RWPE2 (cell line): ENCODE measurements around the gene ACSF3.

ENCODE experiments used
- ATAC-seq: fragments of 200-7000 bp; cut with Tn5 transposase; 3 replicates; pipeline ENCODE4 v1.9.1; 2021; ENCODE audit warnings: low read depth
- DNase-seq: peaks from one replicate; pipeline ENCODE4 v3.0.0-alpha.2; 2020; ENCODE audit warnings: low spot score
- H3K27ac ChIP-seq: fragments of 450-650 bp; 2 replicates; pipeline ENCODE4 v1.5.1; 2017; ENCODE audit warnings: mild to moderate bottlenecking; ENCODE audit not compliant: poor library complexity, severe bottlenecking
- H3K27me3 ChIP-seq: fragments of 250-450 bp; sonication (Bioruptor Pico); 2 replicates; pipeline ENCODE4 v1.5.1; 2021; ENCODE audit warnings: mild to moderate bottlenecking, moderate library complexity; ENCODE audit not compliant: insufficient read depth, poor library complexity, severe bottlenecking
- H3K36me3 ChIP-seq: fragments of 250-450 bp; sonication (Bioruptor Pico); 2 replicates; pipeline ENCODE4 v1.5.1; 2020; ENCODE audit warnings: low read depth, mild to moderate bottlenecking, moderate library complexity
- H3K4me1 ChIP-seq: fragments of 250-450 bp; sonication (Bioruptor Pico); 2 replicates; pipeline ENCODE4 v1.5.1; 2021; ENCODE audit warnings: mild to moderate bottlenecking, moderate library complexity; ENCODE audit not compliant: insufficient read depth, poor library complexity, severe bottlenecking
- H3K4me3 ChIP-seq: fragments of 250-450 bp; sonication (Bioruptor Pico); 2 replicates; pipeline ENCODE4 v1.5.1; 2021; ENCODE audit warnings: mild to moderate bottlenecking, moderate library complexity; ENCODE audit not compliant: severe bottlenecking
- H3K9me3 ChIP-seq: fragments of 250-450 bp; sonication (Bioruptor Pico); 2 replicates; pipeline ENCODE4 v1.5.1; 2021; ENCODE audit warnings: mild to moderate bottlenecking, moderate library complexity; ENCODE audit not compliant: severe bottlenecking
- CTCF ChIP-seq: fragments of 450-650 bp; IDR thresholded peaks from one replicate; pipeline ENCODE4 v1.5.1; 2017; ENCODE audit warnings: mild to moderate bottlenecking, moderate library complexity; ENCODE audit not compliant: poor library complexity, severe bottlenecking

Gene ACSF3

GRCh38 chr16:89077076-89077475 is 16.6 kb upstream of the ACSF3 start:
- ATAC-seq, result no peak
- Histone ChIP-seq H3K36me3 (no peaks in the 10 kb centered on the region), H3K27me3 (peaks cover 1% of the 10 kb centered on the region)

GRCh38 chr16:89078172-89078571 is 15.5 kb upstream of the ACSF3 start:
- no peak overlapping the region for H3K27ac ChIP-seq
- no peak for TF ChIP-seq CTCF
- no peaks in the 10 kb centered on the region for H3K27me3 ChIP-seq
- H3K4me3 ChIP-seq, result no peak overlapping the region
- peaks cover 3% of the 10 kb centered on the region for H3K9me3 ChIP-seq
- DNase-seq, result no peak
- H3K36me3 ChIP-seq, result no peaks in the 10 kb centered on the region
- H3K4me1 ChIP-seq, result no peaks in the 10 kb centered on the region
- ATAC-seq, result no peak

More at GRCh38 chr16:89077076-89077475, 16.6 kb upstream of the ACSF3 start:
- no peak for DNase-seq
- peaks cover 3% of the 10 kb centered on the region for H3K9me3 ChIP-seq
- no peak overlapping the region for H3K4me3 ChIP-seq
- H3K4me1 ChIP-seq, result no peaks in the 10 kb centered on the region
- TF ChIP-seq CTCF, result no peak
- H3K27ac ChIP-seq, result no peak overlapping the region

- Histone ChIP-seq H3K4me3 (no peak overlapping the region), H3K9me3 (peaks cover 3% of the 10 kb centered on the region), H3K36me3 (no peaks in the 10 kb centered on the region), H3K4me1 (no peaks in the 10 kb centered on the region), H3K27ac (no peak overlapping the region), H3K27me3 (no peaks in the 10 kb centered on the region)
- DNase-seq (no peak), ATAC-seq (no peak)
- TF ChIP-seq CTCF, result no peak
Measured at GRCh38 chr16:89079434-89079980, 14.1 kb upstream of the ACSF3 start.

GRCh38 chr16:89080196-89080853 is 13.3 kb upstream of the ACSF3 start:
- ATAC-seq (no peak), DNase-seq (no peak)
- no peak for TF ChIP-seq CTCF
- no peak overlapping the region for H3K4me3 ChIP-seq
- no peaks in the 10 kb centered on the region for H3K27me3 ChIP-seq
- H3K27ac ChIP-seq, result no peak overlapping the region
- H3K36me3 ChIP-seq, result no peaks in the 10 kb centered on the region
- no peaks in the 10 kb centered on the region for H3K4me1 ChIP-seq
- H3K9me3 ChIP-seq, result no peaks in the 10 kb centered on the region

GRCh38 chr16:89081556-89081955 is 12.1 kb upstream of the ACSF3 start:
- no peak for TF ChIP-seq CTCF
- Histone ChIP-seq H3K9me3 (no peaks in the 10 kb centered on the region), H3K36me3 (no peaks in the 10 kb centered on the region), H3K27ac (no peak overlapping the region), H3K4me3 (no peak overlapping the region), H3K4me1 (no peaks in the 10 kb centered on the region), H3K27me3 (no peaks in the 10 kb centered on the region)
- DNase-seq (no peak), ATAC-seq (no peak)
